ENCODE data around the gene ARHGAP26.

- TF ChIP-seq CTCF (IDR thresholded peaks at IDR 0.05; ENCODE audit: low read depth, low read length, missing input control) (no peak), SP1 (IDR thresholded peaks at IDR 0.05) (no peak), YY1 (IDR thresholded peaks at IDR 0.05) (no peak), TAF1 (conservative IDR thresholded peaks at IDR 0.05) (no peak), MAX (IDR thresholded peaks at IDR 0.05) (no peak), ZBTB33 (IDR thresholded peaks at IDR 0.05) (no peak), GABPA (IDR thresholded peaks at IDR 0.05 in 1 of 2, conservative IDR thresholded peaks at IDR 0.05 in 1 of 2) (no peak), NR2F2 (IDR thresholded peaks at IDR 0.05) (no peak)
Observed at GRCh38 chr5:142857405-142857804, 87.2 kb downstream of the ARHGAP26 start.

Data from liver (tissue), 3 donors.